ENCODE measurements around the gene TMPRSS6.
A peak's percentile ranks its signal among the peaks of the same experiment; 100 is the strongest.

Gene TMPRSS6

DNA sequence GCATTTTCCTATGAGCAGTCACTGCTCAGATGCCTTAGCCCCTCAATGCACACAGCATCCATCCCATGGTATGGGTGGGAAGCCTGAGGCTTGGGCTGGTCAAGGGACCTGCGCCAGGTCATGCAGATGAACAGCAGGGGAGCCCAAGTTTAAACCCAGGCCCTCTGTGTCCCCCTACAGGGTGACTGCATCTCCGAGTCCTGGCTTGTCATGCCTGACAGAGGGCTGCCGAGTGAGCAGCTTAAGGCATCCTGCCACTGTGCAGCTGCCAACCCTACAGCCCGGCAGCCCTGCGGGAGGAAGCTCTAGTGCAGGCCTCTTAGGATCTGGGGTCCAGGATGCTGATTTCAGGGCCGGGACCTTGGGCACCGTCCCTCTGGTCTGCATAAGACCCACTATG lies 30.2 kb upstream of the TMPRSS6 start:
- DNase-seq = no peak

DNA sequence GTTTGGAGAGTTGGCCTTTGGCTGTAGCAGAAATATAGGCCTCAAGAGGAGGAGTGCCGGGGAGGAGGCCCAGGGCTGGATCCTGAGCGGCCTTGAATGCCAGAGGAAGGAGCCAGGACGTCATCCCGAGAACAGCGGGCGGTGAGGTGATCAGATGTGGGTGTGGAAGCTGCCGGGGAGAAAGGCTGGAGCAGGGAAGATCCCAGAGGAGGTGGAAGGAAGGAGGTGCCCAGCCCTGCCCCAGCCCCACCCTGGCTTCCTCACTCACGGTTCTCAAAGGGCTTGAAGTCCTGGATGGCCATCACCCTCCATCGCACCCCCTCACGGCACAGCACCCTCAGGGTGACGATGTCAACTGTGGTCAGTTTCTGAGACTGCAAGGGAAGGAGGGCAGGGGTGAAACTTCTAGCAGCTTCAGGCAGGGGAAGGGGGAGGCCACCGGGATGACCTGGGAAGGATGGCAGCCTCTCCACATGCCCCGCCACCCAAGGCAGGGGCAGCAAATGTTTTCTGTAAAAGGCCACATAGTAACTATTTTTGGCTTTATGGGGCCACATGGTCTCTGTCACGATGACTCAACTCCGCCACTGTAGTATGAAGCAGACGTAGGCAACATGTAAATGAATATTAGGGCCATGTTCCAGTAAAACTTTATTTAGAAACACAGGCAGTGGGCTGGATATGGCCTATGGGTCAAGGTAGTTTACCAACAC lies 29.5 kb upstream of the TMPRSS6 start:
- DNase-seq = no peak

DNA sequence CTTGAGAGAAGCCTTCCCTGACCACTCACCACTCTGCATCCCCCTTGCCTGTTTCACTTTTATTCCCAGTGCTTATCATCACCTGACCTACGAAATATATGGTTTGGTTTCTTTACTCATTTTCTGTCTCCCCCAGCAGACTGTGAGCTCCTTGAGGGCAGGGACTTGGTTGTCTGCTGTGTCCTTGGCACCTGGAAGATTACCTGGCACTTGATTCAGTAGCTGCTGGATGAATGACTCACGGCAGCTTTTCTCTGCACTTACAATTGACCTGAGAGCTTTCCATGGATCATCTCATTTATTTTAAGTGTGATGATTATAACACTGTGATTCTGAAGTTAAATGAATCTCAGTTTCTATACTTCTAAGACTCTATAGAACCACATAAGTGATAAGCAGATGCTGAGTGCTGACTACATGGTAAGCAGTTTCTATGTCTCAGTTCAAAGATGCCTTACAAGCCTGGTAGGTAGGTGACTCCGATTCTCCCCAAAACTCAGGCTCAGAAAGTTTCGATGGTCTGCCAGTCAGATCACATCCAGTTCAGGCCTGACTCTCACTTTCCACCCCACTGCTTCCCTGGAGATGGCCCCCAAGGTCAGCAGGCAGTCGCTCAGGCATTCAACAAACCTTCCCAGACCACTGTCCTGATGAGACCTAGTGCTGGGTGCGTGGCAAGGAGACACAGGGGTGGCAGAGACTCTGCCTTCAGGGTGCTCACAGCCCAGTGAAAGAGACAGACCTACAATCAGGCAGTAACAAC lies 28.6 kb upstream of the TMPRSS6 start:
- DNase-seq = no peak

DNA sequence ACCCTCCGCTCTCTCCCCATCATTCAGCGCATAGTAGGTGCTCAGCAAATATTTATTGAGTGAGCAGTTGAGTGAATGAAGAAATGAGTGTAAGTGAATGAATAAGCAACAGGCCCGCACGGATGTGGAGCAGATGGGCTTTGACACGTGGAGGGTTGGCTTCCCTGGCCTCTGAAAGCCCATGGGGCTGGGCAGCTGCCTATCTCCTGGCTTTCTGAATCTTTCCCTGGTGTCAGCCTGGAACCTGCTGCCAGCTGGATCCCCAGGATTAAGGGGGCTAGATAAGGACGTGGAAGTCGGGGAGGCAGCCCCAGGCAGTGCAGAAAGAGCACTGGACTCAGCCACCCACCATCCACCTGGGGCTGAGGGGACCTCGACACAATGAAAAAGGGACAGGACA lies 27.6 kb upstream of the TMPRSS6 start:
- peak; percentile 22 for DNase-seq

DNA sequence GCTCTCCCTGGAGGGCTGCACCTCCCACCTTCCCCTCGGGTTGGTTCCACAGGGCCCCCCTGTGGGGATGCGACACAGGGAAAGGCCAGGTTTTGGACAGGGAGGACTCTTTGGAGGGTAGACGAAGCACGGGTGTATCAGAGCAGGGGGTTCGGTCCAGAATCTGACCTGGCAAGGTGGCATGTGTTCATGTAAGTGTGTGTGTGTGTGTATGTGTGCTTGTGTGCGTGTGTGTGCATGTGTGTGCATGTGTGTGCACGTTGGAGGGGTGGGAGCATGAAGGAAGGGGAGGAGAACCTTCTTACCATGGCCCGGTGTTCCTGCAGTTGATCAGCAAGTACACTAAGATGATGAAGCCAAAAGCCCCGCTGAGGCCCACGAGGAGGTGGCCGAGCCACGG lies 25.5 kb upstream of the TMPRSS6 start:
- no peak for DNase-seq

DNA sequence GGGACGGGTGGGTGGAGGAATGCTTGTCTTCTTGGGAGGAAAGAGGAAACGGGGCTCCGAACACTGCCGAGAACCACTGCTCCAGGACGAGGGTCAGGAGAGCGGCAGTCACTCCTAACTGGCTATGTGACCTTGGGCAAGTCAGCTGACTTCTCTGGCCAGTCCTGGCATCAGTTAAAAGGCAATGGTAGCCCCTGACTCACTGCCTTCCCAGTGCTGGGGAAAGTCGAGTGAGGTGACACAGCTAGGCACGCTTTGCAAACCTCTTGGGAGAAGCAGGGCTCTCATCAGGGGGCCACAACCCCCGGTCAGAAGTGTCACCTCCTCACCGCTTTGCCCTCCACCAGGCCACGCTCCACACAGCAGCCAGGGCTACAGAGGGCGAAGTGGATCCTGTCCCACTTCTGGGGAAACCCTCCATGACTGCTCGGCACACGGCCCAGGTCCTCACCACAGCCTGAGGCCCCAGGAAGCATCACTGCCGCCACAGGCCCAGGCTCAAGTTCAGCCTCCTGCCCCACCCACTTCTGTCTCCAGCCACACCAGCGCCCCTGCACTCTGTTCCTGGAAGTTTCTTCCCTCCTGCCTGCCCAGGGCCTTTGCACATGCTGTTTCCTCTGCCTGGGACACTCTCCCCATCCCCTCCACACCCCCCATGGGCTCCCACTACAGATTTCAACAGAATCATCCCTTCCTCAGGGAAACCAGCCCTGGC lies 23.9 kb upstream of the TMPRSS6 start:
- DNase-seq = no peak

DNA sequence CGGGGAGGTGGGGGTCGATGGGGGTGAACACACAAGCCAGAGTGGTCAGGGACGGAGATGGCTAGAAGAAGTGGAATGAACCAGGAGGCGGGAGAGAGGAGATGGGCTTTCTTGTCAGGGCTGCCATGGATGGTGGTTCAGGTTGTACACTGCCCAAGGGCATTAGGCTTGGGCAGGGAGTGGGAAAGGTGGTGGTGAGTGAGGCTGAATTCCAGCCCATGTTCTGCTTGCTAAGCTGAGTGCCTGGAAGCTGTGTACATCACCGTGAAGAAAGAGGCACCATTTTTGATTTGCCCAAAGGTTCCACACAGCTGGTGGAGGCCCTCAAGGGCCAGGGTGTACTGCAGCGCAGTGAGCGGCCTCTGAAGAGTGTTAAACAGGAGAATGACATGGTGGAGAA lies 23.3 kb upstream of the TMPRSS6 start:
- DNase-seq = no peak

DNA sequence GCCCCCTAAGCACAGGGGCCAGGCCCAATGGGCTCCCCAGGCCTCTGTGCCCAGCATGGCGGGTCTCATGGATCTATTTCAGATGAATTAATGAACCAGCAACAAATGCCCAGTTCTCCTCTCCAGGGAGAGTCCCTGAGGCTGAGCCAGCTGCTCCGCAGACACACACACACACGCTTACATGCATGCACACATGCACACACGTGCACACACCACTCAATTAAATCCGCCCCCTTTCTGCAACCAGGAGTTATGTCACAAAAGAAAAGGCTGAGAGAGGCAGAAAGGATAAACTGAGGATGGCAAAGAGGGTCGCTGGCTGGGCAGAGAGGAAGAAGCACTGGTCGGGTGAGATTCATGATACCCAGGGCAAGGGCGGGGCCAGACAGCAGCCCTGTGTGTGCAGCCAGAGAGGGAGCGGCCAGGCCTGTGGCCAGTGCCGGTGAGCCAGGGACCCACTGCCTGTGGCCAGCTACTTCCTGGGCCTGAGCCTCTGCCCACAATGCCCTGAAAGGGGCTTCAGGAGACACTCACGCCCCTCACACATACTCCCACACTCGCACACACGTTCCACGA lies 20.4 kb upstream of the TMPRSS6 start:
- DNase-seq = no peak

DNA sequence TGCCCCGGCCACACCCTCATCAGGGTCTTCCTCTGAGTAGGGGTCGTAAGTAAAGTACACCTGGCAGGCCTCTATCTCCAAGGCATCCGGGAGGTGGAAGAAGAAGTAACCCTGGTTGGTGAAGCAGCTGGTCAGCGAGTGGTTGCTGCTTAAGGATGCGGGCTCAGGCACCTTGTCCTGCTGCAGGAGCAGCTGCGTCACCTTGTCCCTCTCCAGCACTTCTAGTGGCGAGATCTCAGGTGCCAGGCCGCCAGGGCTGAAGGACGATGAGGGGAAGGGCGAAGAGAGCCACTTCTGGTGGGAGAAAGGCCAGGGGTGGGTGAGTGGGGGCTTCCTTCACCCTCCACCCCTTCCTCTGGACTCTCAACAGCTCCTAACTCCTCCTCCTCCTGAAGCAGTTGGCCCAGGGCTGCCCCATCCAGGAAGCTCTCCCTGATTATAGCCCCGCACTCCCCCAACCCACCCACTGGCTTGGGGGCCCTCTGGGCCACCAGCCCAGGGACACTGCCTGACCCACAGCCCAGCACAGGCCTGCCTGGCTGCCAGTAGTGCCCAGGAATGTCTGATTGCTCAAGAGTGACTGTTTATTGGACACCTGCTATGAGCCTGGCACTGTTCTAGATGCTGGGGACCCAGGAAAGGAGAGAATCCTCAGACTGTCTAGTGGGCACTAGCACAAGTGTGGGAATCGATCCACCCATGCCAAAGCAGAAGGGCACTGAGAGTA lies 19.2 kb upstream of the TMPRSS6 start:
- no peak for DNase-seq

DNA sequence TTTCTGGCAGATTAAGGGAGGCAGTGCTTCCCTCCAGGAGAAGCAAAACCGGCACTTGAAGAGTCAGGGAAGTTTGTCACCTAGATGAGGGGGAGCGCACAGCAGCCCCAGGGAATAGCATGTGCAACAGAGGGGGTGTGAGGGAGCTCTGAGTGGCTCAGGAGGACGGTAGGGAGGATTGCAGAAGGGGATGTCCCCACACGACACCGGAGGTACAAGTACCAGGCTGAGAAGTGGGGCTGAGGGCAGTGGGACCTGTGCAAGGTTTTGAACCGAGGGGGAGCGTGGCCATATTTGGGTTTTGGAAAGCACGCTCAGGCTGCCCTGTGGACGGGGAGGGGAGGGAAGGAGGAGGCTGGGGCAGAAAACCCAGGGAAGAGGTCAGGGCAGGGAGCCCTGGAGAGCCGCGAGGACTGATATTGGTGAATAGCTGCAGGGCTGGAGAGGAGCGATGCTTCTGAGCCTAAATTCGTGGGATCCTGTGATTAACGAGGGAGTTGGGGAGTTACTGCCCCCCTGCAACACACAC lies 17.9 kb upstream of the TMPRSS6 start:
- DNase-seq = no peak

DNA sequence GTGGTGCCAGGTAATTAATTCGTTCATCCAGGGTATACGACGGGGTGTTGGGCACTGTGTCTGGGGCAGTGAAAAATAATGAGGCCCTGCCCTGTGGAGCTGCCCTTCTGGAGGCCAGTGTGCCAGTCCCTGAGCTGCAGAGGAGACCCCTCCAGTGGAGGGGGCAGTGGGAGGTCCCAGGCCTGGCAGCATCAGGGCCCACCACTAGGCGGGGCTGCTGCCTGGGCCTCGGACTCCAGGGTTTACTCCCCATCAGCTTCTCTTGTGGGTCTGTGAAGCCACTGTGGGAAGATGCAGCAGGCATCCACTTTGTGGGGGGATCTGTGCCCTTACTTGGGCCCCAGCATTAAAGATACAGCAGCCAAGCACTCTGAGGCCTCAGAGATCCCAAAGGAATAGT lies 17.4 kb upstream of the TMPRSS6 start:
- no peak for DNase-seq

DNA sequence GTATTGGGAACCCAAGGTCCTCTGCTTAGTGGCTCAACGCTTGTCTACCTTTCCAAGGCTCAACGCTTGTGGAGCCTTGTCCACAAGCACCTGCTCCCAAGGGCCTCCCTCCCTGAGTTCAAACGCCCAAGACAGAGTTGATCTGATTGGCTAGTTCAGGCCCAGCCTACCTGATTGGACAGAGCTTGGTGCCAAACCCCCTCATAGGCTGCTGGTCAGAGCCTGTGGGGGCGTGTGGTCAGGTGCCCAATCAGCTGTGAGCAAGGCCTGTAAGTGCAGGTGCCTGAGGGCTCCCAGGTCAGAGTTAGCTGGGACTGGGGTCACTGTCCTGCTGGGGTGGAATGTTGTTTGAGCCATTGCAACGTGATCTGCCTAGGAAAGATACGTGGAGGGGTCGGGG lies 16.9 kb upstream of the TMPRSS6 start:
- no peak for DNase-seq

DNA sequence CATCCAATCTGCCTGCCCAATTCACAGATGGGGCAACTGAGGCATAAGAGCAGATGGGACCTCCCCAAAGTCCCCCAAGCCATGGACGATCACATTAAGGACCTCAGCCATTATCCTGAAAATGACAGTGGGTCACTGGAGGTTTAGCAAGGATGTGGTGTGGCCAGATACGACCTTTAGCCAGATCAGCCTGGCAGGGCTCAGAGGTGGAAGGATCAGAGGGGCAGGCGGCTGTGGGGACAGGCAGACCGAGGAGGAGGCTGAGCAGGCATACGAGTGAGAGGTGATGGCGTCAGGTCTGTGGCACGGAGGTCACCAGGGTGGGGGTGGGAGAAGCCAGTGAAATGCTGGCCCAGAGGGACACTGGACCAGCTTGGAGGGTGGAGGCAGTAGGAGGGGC lies 14.1 kb upstream of the TMPRSS6 start:
- DNase-seq = no peak

DNA sequence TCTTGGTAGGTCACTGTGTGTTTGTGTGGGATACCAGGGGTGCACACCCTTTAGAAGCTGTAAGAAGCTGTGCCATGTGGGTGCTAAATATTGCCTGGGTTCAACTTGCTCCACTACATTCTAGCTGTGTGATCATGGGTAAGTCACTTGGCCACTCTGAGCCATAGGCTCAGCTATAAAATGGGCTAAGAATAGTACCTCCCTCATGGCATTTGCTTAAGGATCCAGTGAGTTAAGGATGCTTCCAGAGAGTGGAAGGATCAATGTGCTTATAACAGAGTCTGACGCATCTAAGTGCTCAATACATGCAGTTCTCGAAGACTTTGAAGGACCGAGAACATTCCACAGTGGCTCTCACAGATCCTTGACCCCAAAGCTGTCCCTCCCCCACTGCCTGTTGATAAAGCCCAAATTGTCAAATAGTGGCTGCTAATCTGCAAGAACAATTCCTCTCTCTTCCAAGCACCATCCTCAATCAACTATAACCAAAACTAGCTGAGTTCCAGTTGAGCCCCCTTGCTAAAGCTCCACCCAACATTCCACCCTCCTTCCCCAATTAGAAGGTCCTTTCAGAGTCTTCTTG lies 13.2 kb upstream of the TMPRSS6 start:
- no peak for DNase-seq

DNA sequence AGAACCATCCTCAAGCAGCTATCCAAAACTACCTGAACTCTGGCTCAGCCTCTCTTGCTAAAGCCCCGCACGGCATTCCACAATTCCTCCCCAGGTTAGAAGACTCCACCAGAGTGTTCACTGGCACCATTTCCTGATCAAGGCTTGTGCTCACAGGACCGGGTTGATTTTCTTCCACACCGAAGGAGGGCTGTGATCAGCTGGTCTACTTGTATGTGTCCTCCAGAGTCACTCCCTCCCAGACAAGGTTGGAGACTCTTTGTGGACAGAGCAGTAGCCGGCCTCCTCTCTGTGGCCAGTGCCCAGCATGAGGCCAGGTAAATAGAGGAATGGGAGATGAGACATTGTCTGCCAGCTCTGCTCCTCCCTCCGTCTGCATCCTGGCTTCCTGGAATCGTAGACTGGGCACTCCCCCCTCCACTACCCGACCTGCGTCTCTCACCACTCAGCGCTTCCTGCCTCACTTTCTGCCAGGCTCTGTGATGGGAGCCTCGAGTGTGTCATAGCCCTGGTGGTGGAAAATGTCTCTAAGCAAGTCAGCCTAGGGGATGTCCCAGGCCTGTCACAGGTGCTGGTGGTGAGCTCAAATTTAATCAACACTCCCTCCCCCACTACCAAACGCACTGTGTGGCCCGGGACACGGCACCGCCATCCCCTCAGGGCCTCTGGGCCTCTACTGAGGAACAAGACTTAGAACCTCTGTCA lies 12.5 kb upstream of the TMPRSS6 start:
- DNase-seq = no peak

DNA sequence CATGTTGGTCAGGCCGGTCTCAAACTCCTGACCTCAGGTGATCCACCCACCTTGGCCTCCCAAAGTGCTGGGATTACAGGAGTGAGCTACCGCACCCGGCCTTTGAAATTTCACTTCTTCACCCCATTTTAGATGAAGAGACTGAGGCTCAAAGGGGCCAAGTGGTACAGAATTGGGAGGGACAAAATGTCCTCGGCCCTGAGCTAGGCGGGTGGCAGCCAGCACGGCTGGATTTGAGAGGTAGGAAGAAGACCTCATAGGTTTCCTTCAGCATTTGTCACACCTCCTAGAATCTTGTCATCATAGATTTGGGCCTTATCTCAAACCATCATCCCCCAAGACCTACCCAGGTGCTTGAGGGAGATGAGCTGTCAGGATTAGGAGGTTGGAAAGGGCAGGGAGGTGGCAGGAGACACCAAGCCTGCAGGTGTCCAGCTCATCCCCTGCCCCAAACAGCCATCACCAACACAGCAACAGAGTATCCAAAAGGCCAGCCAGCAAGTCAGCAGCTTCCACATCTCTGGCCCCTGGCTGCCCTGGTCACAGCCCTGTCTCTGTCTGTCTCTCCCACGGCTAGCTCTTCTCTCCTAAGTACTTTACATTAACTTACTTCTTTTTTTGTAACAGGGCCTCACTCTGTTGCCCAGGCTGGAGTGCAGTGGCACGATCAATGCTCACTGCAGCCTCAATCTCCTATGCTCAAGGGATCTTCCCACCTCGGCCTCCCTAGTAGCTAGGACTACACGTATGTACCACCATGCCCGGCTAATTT lies 11.2 kb upstream of the TMPRSS6 start:
- DNase-seq = no peak

DNA sequence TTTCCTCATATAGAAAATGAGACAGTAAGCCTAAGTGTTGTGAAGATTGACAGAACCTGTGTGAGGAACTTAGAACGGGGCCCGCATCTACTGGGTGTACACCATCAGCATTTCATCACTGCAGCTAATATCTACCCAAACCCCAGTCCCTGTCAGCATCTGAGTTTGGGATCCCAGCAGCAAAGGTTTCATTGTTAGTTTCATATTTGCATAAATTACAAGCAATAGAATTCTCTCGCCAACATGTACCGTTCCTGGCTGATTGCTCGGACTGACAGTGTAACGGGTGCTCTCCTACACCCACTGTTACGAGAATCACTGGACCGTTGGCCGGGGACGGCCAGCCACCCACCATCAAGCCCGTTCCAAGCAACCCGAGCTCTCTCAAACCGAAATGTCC lies 10.4 kb upstream of the TMPRSS6 start:
- DNase-seq = no peak

DNA sequence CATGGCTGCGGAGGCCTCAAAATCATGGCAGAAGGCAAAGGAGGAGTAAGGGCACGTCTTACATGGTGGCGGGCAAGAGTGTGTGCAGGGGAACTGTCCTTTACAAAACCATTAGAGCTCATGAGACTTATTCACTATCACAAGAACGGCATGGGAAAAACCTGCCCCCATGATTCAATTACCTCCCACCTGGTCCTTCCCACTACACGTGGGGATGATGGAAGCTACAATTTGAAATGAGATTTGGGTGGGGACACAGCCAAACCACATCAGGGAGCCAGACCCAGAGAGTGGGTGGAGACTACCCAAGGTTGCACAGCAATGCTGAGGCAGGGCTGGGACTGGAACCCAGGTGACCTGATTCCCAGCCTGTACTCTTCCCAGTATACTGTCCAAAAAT lies 8.6 kb upstream of the TMPRSS6 start:
- no peak for DNase-seq

DNA sequence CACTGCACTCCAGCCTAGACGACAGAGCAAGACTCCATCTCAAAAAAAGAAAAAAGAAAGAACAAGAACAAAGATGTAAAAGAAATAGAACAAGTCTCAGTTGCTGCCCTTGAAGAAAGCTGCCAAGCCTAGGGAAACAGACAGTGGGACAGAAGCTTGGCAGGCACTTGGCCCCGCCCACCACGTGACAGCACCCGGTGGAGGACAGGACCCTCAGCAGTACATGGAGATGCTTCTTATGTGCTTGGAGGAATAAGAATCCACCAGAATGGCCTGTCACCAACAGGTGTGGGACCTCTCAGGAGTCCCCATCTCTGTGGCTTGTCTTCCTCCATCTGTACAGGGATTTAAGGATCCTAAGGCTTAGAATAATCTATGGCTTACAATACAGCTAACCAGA lies 7.6 kb upstream of the TMPRSS6 start:
- DNase-seq = no peak

DNA sequence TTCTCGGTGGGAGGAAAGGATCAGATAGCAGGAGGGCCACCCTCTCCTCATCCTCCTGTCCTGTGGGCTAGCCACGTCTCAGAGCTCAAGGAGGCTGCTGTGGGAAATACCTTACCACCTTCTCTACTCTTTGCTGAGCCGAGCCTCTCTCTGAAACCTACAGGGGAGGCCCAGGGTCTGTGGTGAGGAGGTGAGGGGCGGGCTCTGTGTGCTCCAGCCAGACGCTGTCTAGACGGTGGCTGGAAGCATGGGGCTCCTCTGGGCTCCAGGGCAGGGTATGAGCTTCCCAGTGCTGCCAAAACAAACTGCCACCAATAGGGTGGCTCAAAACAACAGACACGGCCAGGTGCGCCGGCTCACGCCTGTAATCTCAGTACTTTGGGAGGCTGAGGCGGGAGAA lies 5.5 kb upstream of the TMPRSS6 start:
- DNase-seq = no peak

DNA sequence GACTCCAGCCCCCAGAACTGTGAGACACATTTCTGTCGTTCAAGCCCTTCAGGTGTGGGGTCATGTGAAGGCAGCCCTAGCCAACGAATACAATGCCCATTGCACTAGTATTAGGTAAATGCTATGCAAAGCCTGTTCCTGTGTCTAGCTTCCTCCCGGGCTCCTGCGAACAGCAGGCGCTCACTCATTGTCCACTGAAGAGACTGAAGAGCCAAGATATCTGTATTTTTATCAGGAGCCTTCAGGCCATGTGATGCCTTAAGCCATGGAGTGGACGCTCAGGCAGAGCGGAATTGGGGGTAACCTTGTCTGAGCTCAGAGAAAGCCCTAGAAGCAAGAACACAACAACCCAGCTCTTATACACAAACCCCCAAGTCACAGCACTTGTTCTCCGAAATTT lies 4.2 kb upstream of the TMPRSS6 start:
- DNase-seq = no peak
